GM12801 (cell line): ENCODE results near the gene STPG3.

ENCODE experiments used
- CTCF ChIP-seq: IDR thresholded peaks from one replicate; pipeline ENCODE4 v1.5.1; 2011; ENCODE audit warnings: control low read depth; ENCODE audit not compliant: insufficient read length; ENCODE audit errors: extremely low read depth

Gene STPG3

GRCh38 chr9:137293482-137294090 lies 42.5 kb downstream of the STPG3 start:
- TF ChIP-seq CTCF = no peak

- no peak for TF ChIP-seq CTCF
Observed at GRCh38 chr9:137294091-137294680, 43.1 kb downstream of the STPG3 start.

GRCh38 chr9:137294681-137295237 lies 43.7 kb downstream of the STPG3 start:
- TF ChIP-seq CTCF = no peak

- no peak for TF ChIP-seq CTCF
Observed at GRCh38 chr9:137295238-137295811, 44.2 kb downstream of the STPG3 start.

- TF ChIP-seq CTCF = no peak
Observed at GRCh38 chr9:137295849-137296669, 45.0 kb downstream of the STPG3 start.

GRCh38 chr9:137296670-137297664 lies 45.9 kb downstream of the STPG3 start:
- TF ChIP-seq CTCF = no peak
